A549 (cell line): ENCODE data around the gene ROBO1. TPM values are rescaled to one million over a fixed set of nuclear protein-coding genes. Genes with fewer than 3 reads are reported as not detected.

Experiments used
- ATAC-seq, 2 experiments: fragments of 200-7000 bp in 1 of 2; fragments of >200 bp in 1 of 2; cut with Nextera tagmentation in 1 of 2; cut with Tn5 transposase in 1 of 2; 3 replicates each; pipeline versions ENCODE4 v1.8.0 to v1.9.1; 2018 to 2020; ENCODE audit warnings: mild to moderate bottlenecking in 1 of 2, moderate library complexity in 1 of 2
- CTCF ChIA-PET: fragments of 300-600 bp; sonication (Branson Sonifier 250); formaldehyde crosslinking; extraction: SDS; loops from one replicate; lab custom pipeline; 2021; ENCODE audit warnings: antibody characterized with exemption, inconsistent platforms; lab: Yijun Ruan, JAX
- POLR2A ChIA-PET: fragments of 350-600 bp; formaldehyde crosslinking; extraction: SDS; loops from one replicate; lab custom pipeline; 2021; ENCODE audit warnings: antibody characterized with exemption, inconsistent platforms; lab: Yijun Ruan, JAX
- DNase-seq, 2 experiments: peaks; one replicate each; pipeline versions ENCODE4 v3.0.0 to v3.0.0-alpha.2; 2011 to 2016; ENCODE audit warnings: low read depth in 1 of 2, low spot score in 1 of 2
- FAIRE-seq: peaks from 2 replicates; lab custom pipeline; 2011; peaks lifted over from hg19 to GRCh38; lab: Jason Lieb, UNC
- H3K27ac ChIP-seq, 2 experiments: fragments of >200 bp; sonication (Bioruptor Twin); formaldehyde crosslinking; 3 replicates each; pipeline ENCODE4 v1.5.1; 2016 to 2017
- H3K4me1 ChIP-seq: fragments of >200 bp; sonication (Bioruptor Twin); formaldehyde crosslinking; 3 replicates; pipeline ENCODE4 v1.6.1; 2016
- H3K4me2 ChIP-seq: fragments of >200 bp; sonication (Bioruptor Twin); formaldehyde crosslinking; 3 replicates; pipeline ENCODE4 v1.6.1; 2016
- H3K4me3 ChIP-seq: fragments of >200 bp; sonication (Bioruptor Twin); formaldehyde crosslinking; 3 replicates; pipeline ENCODE4 v1.5.1; 2016
- H3K9me3 ChIP-seq: fragments of >200 bp; sonication (Bioruptor Twin); formaldehyde crosslinking; 3 replicates; pipeline ENCODE4 v1.6.1; 2016
- ATOH8 ChIP-seq: fragments of 250-450 bp; sonication (Bioruptor Pico); IDR thresholded peaks from 2 replicates; pipeline ENCODE4 v1.5.0; 2020; ENCODE audit warnings: low read depth, mild to moderate bottlenecking, moderate library complexity
- BCL3 ChIP-seq: fragments of >200 bp; sonication (Bioruptor Twin); formaldehyde crosslinking; IDR thresholded peaks from 3 replicates; pipeline ENCODE4 v1.6.1; 2016
- BHLHE40 ChIP-seq: IDR thresholded peaks from 2 replicates; pipeline ENCODE4 v1.6.1; 2012; ENCODE audit warnings: low read depth, low read length, inconsistent platforms
- CBX2 ChIP-seq: fragments of 200-600 bp; sonication (generic); IDR thresholded peaks from 2 replicates; pipeline ENCODE4 v1.6.1; 2016; ENCODE audit warnings: low read depth, mild to moderate bottlenecking, borderline replicate concordance
- E2F6 ChIP-seq: IDR thresholded peaks from 2 replicates; pipeline ENCODE4 v1.6.1; 2012; ENCODE audit warnings: low read depth, borderline replicate concordance
- EHF ChIP-seq: fragments of 250-450 bp; sonication (Bioruptor Pico); IDR thresholded peaks from 2 replicates; pipeline ENCODE4 v1.5.0; 2020; ENCODE audit warnings: mild to moderate bottlenecking
- EP300 ChIP-seq, 2 experiments: fragments of >200 bp; sonication (Bioruptor Twin); formaldehyde crosslinking; IDR thresholded peaks; 2 replicates in 1 of 2; 3 replicates in 1 of 2; pipeline ENCODE4 v1.6.1; 2016 to 2017
- FOSB ChIP-seq: fragments of 250-450 bp; sonication (Bioruptor Pico); IDR thresholded peaks from 2 replicates; pipeline ENCODE4 v1.5.0; 2020; ENCODE audit warnings: mild to moderate bottlenecking, moderate library complexity
- HEYL ChIP-seq: fragments of 250-450 bp; sonication (Bioruptor Pico); IDR thresholded peaks from 2 replicates; pipeline ENCODE4 v1.8.0; 2021; ENCODE audit warnings: mild to moderate bottlenecking, moderate library complexity
- HOXB5 ChIP-seq: fragments of 250-450 bp; sonication (Bioruptor Pico); IDR thresholded peaks from 2 replicates; pipeline ENCODE4 v1.5.0; 2020; ENCODE audit warnings: mild to moderate bottlenecking, moderate library complexity
- JUN ChIP-seq, 2 experiments: fragments of >200 bp; sonication (Bioruptor Twin); formaldehyde crosslinking; IDR thresholded peaks; 2 replicates in 1 of 2; 3 replicates in 1 of 2; pipeline ENCODE4 v1.6.1; 2016 to 2017
- JUNB ChIP-seq: fragments of >200 bp; sonication (Bioruptor Twin); formaldehyde crosslinking; IDR thresholded peaks from 2 replicates; pipeline ENCODE4 v1.6.1; 2016
- MAZ ChIP-seq: fragments of 150-350 bp; IDR thresholded peaks from 2 replicates; pipeline ENCODE4 v1.6.1; 2014; ENCODE audit warnings: antibody characterized with exemption, low read depth, low read length, borderline replicate concordance
- MYC ChIP-seq: IDR thresholded peaks from 2 replicates; pipeline ENCODE4 v1.6.1; 2012; ENCODE audit warnings: mild to moderate bottlenecking, inconsistent platforms, low read length, improper control_type of control experiment, borderline replicate concordance
- PBX3 ChIP-seq: IDR thresholded peaks from 2 replicates; pipeline ENCODE4 v1.6.1; 2012
- POLR2A ChIP-seq: IDR thresholded peaks from 2 replicates; pipeline ENCODE4 v1.6.1; 2012; ENCODE audit warnings: mild to moderate bottlenecking, low read length
- POLR2AphosphoS2 ChIP-seq: conservative IDR thresholded peaks from 2 replicates; pipeline ENCODE4 v1.6.1; 2012; ENCODE audit warnings: low read length, improper control_type of control experiment, inconsistent platforms
- RAD21 ChIP-seq, 2 experiments: fragments of >200 bp in 1 of 2; sonication (Bioruptor Twin) in 1 of 2; formaldehyde crosslinking in 1 of 2; IDR thresholded peaks in 1 of 2; conservative IDR thresholded peaks in 1 of 2; 2 replicates in 1 of 2; 3 replicates in 1 of 2; pipeline ENCODE4 v1.6.1; 2012 to 2018; ENCODE audit warnings: inconsistent platforms in 1 of 2
- RCOR1 ChIP-seq: fragments of 150-350 bp; IDR thresholded peaks from 2 replicates; pipeline ENCODE4 v1.6.1; 2014; ENCODE audit warnings: antibody characterized with exemption, low read length, low read depth
- RFX5 ChIP-seq: fragments of 450-650 bp; IDR thresholded peaks from 2 replicates; pipeline ENCODE4 v1.7.1; 2014; ENCODE audit warnings: antibody characterized with exemption, mild to moderate bottlenecking, moderate library complexity
- RNF2 ChIP-seq: fragments of 200-600 bp; sonication (generic); IDR thresholded peaks from 2 replicates; pipeline ENCODE4 v1.6.1; 2016; ENCODE audit warnings: low read depth, mild to moderate bottlenecking, antibody characterized with exemption, moderate library complexity, borderline replicate concordance
- SMC3 ChIP-seq: fragments of >200 bp; sonication (Bioruptor Twin); formaldehyde crosslinking; IDR thresholded peaks from 3 replicates; pipeline ENCODE4 v1.6.1; 2018; ENCODE audit warnings: inconsistent platforms
- TFCP2L1 ChIP-seq: fragments of 250-450 bp; sonication (Bioruptor Pico); IDR thresholded peaks from 2 replicates; pipeline ENCODE4 v1.5.0; 2021; ENCODE audit warnings: mild to moderate bottlenecking
- TP53 ChIP-seq: fragments of 250-450 bp; sonication (Bioruptor Pico); IDR thresholded peaks from 2 replicates; pipeline ENCODE4 v1.5.0; 2021; ENCODE audit warnings: mild to moderate bottlenecking, moderate library complexity
- ZC3H11A ChIP-seq: fragments of 450-650 bp; IDR thresholded peaks from 2 replicates; pipeline ENCODE4 v1.6.1; 2014; ENCODE audit warnings: antibody characterized with exemption, mild to moderate bottlenecking
- ZFP36 ChIP-seq: fragments of 450-650 bp; IDR thresholded peaks from 2 replicates; pipeline ENCODE4 v1.6.1; 2014; ENCODE audit warnings: borderline replicate concordance; ENCODE audit not compliant: partially characterized antibody
- WGBS: methylation state at CpG from one replicate; pipeline ENCODE4 v1.1.6; 2017; ENCODE audit errors: missing lambda C conversion rate; 5-methylcytosine and 5-hydroxymethylcytosine counted together
- polyA plus RNA-seq, 4 experiments: library from polyadenylated mRNA; depleted of rRNA in 3 of 4; stranded (reverse); fragments of >200 nt; fragmentation: RNase III in 1 of 4; extraction: RNeasy Plus Mini Kit Qiagen cat#74134 plus additional on column Dnase treatment in 1 of 4; gene quantifications; 2 replicates in 3 of 4; 3 replicates in 1 of 4; pipeline ENCODE4 v1.2.3, GENCODE V29; 2011 to 2017
- TF ChIP-seq, protein P1 (sequence below): fragments of 150-350 bp; IDR thresholded peaks from 2 replicates; pipeline ENCODE4 v1.6.1; 2014; ENCODE audit warnings: low read depth, mild to moderate bottlenecking, low read length

The ROBO1 gene
- polyA plus RNA-seq, 2 of the 4 experiments (the other 2 are of a cell fraction): 25.3 to 35.6 TPM

GRCh38 chr3:78665776-78666469 lies 1101.9 kb downstream of the ROBO1 start:
- CTCF ChIA-PET: interaction anchor here (0.8 to 2.2 kb wide), 6 partner anchors 17 to 696 kb away, joined by 3 to 8 read pairs (median 4); no protein-coding TSS in a partner anchor
- no peak for FAIRE-seq
- no peak for TF ChIP-seq JUN (IDR thresholded peaks at IDR 0.05)
- no peak for TF ChIP-seq RAD21 (conservative IDR thresholded peaks at IDR 0.05 in 1 of 2, IDR thresholded peaks at IDR 0.05 in 1 of 2)
- TF ChIP-seq RFX5: no peak
- no peak for TF ChIP-seq MYC
- no peak for TF ChIP-seq BHLHE40
- TF ChIP-seq RNF2: no peak
- no peak for TF ChIP-seq PBX3
- TF ChIP-seq TP53 (CRISPR knock-in tag): no peak
- TF ChIP-seq HOXB5 (CRISPR knock-in tag): no peak
- no peak for TF ChIP-seq FOSB (CRISPR knock-in tag)
- no peak for TF ChIP-seq JUNB
- no peak for TF ChIP-seq RCOR1
- TF ChIP-seq POLR2AphosphoS2: no peak
- no peak for TF ChIP-seq POLR2A
- TF ChIP-seq TFCP2L1: no peak
- no peak for TF ChIP-seq ATOH8 (CRISPR knock-in tag)
- TF ChIP-seq MAZ: no peak
- TF ChIP-seq, all 56 proteins: peak for 0
- no peaks in the 10 kb centered on the region for H3K9me3 ChIP-seq
- WGBS: 62% methylated on average over 11 of the region's 11 CpGs
- ATAC-seq: no peak; a peak in 2 of 6 replicates
- peak overlapping the region; percentile 39 for H3K4me2 ChIP-seq
- H3K4me1 ChIP-seq: peaks cover 12% of the 10 kb centered on the region; the same call in 1 of the 3 replicates
- H3K4me3 ChIP-seq: no peak overlapping the region
- H3K27ac ChIP-seq: peak overlapping the region; percentile 39 to 73; a peak in 4 of 6 replicates
- POLR2A ChIA-PET: no interaction called here
- no peak for DNase-seq

DNA sequence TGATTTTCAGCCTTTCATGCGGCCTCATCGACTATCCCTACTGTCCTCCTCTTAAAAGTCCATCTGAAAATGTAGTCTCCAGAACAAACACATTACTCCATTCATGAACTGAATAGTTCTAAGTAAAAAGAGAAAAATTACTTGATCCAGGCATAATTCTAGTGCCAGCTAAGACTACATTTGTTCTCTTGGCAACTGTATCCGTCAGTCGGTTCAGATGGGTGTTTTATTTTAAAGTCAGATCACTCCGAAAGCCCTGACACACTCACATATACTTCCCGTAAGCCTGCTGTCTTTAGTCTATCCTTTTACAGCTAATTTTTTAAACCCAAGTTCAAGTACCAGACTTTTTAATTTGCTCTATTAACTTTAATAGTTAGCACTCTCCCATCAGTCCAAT lies 1102.7 kb downstream of the ROBO1 start:
- Histone ChIP-seq H3K4me2 (no peak overlapping the region), H3K27ac (no peak overlapping the region), H3K4me3 (no peak overlapping the region), H3K4me1 (peaks cover 12% of the 10 kb centered on the region; the same call in 1 of the 3 replicates), H3K9me3 (no peaks in the 10 kb centered on the region)
- TF ChIP-seq ZFP36 (no peak), EP300 (IDR thresholded peaks at IDR 0.05) (no peak), BCL3 (no peak), JUNB (no peak), EHF (CRISPR knock-in tag) (no peak), ZC3H11A (no peak), POLR2AphosphoS2 (no peak), TFCP2L1 (no peak), HEYL (CRISPR knock-in tag) (no peak), CBX2 (no peak), POLR2A (no peak), SMC3 (no peak), E2F6 (no peak), JUN (IDR thresholded peaks at IDR 0.05) (no peak)
- TF ChIP-seq, protein P1, sequence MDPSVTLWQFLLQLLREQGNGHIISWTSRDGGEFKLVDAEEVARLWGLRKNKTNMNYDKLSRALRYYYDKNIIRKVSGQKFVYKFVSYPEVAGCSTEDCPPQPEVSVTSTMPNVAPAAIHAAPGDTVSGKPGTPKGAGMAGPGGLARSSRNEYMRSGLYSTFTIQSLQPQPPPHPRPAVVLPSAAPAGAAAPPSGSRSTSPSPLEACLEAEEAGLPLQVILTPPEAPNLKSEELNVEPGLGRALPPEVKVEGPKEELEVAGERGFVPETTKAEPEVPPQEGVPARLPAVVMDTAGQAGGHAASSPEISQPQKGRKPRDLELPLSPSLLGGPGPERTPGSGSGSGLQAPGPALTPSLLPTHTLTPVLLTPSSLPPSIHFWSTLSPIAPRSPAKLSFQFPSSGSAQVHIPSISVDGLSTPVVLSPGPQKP: no peak
- ATAC-seq: no peak
- no peak for FAIRE-seq
- ChIA-PET POLR2A (no interaction called here), CTCF (interaction anchor here (1.1 to 2.2 kb wide), 4 partner anchors 16 to 366 kb away, joined by 3 to 8 read pairs (median 5); no protein-coding TSS in a partner anchor)
- no peak for DNase-seq
- WGBS: 74% methylated on average over 6 of the region's 6 CpGs
